ENCODE measurements around the gene CDH13.

CDH13 gene

GRCh38 chr16:83472776-83473501 lies 846.2 kb downstream of the CDH13 start:
- DNase-seq = no peak

- DNase-seq = no peak
Observed at GRCh38 chr16:83473926-83474650, 847.3 kb downstream of the CDH13 start.

GRCh38 chr16:83475108-83475507 lies 848.3 kb downstream of the CDH13 start:
- DNase-seq = no peak

GRCh38 chr16:83481589-83481988 lies 854.8 kb downstream of the CDH13 start:
- DNase-seq = no peak

GRCh38 chr16:83482545-83483162 lies 855.9 kb downstream of the CDH13 start:
- DNase-seq = no peak

GRCh38 chr16:83490073-83490472 lies 863.3 kb downstream of the CDH13 start:
- no peak for DNase-seq

- no peak for DNase-seq
Observed at GRCh38 chr16:83494459-83494858, 867.7 kb downstream of the CDH13 start.

GRCh38 chr16:83501481-83501880 lies 874.7 kb downstream of the CDH13 start:
- no peak for DNase-seq

- no peak for DNase-seq
Observed at GRCh38 chr16:83508295-83508694, 881.5 kb downstream of the CDH13 start.

GRCh38 chr16:83509316-83509715 lies 882.5 kb downstream of the CDH13 start:
- no peak for DNase-seq

- DNase-seq = no peak
Observed at GRCh38 chr16:83510906-83511305, 884.1 kb downstream of the CDH13 start.

GRCh38 chr16:83513008-83513755 lies 886.4 kb downstream of the CDH13 start:
- DNase-seq = no peak

GRCh38 chr16:83515395-83515794 lies 888.6 kb downstream of the CDH13 start:
- DNase-seq = no peak

GRCh38 chr16:83516931-83517330 lies 890.2 kb downstream of the CDH13 start:
- no peak for DNase-seq

- DNase-seq = no peak
Observed at GRCh38 chr16:83517398-83517797, 890.6 kb downstream of the CDH13 start.

GRCh38 chr16:83520596-83520995 lies 893.8 kb downstream of the CDH13 start:
- DNase-seq = no peak

GRCh38 chr16:83530293-83530692 lies 903.5 kb downstream of the CDH13 start:
- DNase-seq = no peak

- DNase-seq = no peak
Observed at GRCh38 chr16:83532634-83533033, 905.9 kb downstream of the CDH13 start.

GRCh38 chr16:83533193-83533592 lies 906.4 kb downstream of the CDH13 start:
- no peak for DNase-seq

- no peak for DNase-seq
Observed at GRCh38 chr16:83538707-83539106, 911.9 kb downstream of the CDH13 start.

- DNase-seq = no peak
Observed at GRCh38 chr16:83539736-83540490, 913.1 kb downstream of the CDH13 start.

- no peak for DNase-seq
Observed at GRCh38 chr16:83541231-83541630, 914.5 kb downstream of the CDH13 start.

GRCh38 chr16:83542491-83542890 lies 915.7 kb downstream of the CDH13 start:
- DNase-seq = no peak
